ENCODE measurements around the gene HCN2. TPM values are rescaled to one million over a fixed set of nuclear protein-coding genes. Genes with fewer than 3 reads are reported as not detected.

Gene HCN2
- total and polyA plus RNA-seq, 10 donors, result 0.09 to 1.1 (median 0.31) TPM; not detected in 2

- H3K9me3 ChIP-seq, result no peaks in the 10 kb centered on the region
- H3K4me1 ChIP-seq, result peaks cover 9 to 29% (median 18%) of the 10 kb centered on the region in 6 donors
- DNase-seq, result no peak
- intact Hi-C loops (cut with DNase I; ENCODE audit: low total_unique reads), result no loop called here
- no peak overlapping the region for H3K4me3 ChIP-seq
- H3K27me3 ChIP-seq (replicated peaks in 1 of 7), result peaks cover 0 to 14% (median 0%) of the 10 kb centered on the region in 7 donors
- H3K27ac ChIP-seq, result no peak overlapping the region
- peaks cover 0 to 27% (median 10%) of the 10 kb centered on the region in 6 donors for H3K36me3 ChIP-seq
- no peak for TF ChIP-seq POLR2A (IDR thresholded peaks at IDR 0.05)
- no peak for TF ChIP-seq POLR2AphosphoS5 (IDR thresholded peaks at IDR 0.05)
- TF ChIP-seq, protein P1, sequence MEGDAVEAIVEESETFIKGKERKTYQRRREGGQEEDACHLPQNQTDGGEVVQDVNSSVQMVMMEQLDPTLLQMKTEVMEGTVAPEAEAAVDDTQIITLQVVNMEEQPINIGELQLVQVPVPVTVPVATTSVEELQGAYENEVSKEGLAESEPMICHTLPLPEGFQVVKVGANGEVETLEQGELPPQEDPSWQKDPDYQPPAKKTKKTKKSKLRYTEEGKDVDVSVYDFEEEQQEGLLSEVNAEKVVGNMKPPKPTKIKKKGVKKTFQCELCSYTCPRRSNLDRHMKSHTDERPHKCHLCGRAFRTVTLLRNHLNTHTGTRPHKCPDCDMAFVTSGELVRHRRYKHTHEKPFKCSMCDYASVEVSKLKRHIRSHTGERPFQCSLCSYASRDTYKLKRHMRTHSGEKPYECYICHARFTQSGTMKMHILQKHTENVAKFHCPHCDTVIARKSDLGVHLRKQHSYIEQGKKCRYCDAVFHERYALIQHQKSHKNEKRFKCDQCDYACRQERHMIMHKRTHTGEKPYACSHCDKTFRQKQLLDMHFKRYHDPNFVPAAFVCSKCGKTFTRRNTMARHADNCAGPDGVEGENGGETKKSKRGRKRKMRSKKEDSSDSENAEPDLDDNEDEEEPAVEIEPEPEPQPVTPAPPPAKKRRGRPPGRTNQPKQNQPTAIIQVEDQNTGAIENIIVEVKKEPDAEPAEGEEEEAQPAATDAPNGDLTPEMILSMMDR (IDR thresholded peaks at IDR 0.05 in 8 of 11, conservative IDR thresholded peaks at IDR 0.05 in 3 of 11), result no peak
- 90 to 95% (median 91%) methylated on average over 28 to 31 of the region's 31 CpGs for WGBS, 5 donors
Observed at GRCh38 chr19:640606-641189, 51.0 kb downstream of the HCN2 start.

GRCh38 chr19:641702-642101 is 52.0 kb downstream of the HCN2 start:
- 71 to 86% (median 82%) methylated on average over 7 to 17 of the region's 17 CpGs for WGBS, 5 donors
- intact Hi-C loops (cut with DNase I; ENCODE audit: low total_unique reads), result no loop called here
- DNase-seq, result no peak
- peaks cover 9 to 29% (median 18%) of the 10 kb centered on the region in 6 donors for H3K4me1 ChIP-seq
- H3K36me3 ChIP-seq, result peaks cover 0 to 37% (median 20%) of the 10 kb centered on the region in 6 donors
- TF ChIP-seq POLR2A (IDR thresholded peaks at IDR 0.05) (no peak), POLR2AphosphoS5 (IDR thresholded peaks at IDR 0.05) (no peak)
- TF ChIP-seq, protein P1 (IDR thresholded peaks at IDR 0.05 in 8 of 11, conservative IDR thresholded peaks at IDR 0.05 in 3 of 11), result no peak
- no peaks in the 10 kb centered on the region for H3K9me3 ChIP-seq
- no peak overlapping the region for H3K27ac ChIP-seq
- H3K27me3 ChIP-seq (replicated peaks in 1 of 7), result peaks cover 0 to 14% (median 0%) of the 10 kb centered on the region in 7 donors
- no peak overlapping the region for H3K4me3 ChIP-seq

GRCh38 chr19:642767-643727 is 53.4 kb downstream of the HCN2 start:
- WGBS, 5 donors, result 66 to 84% (median 79%) methylated on average over 15 to 70 of the region's 70 CpGs
- TF ChIP-seq POLR2A (IDR thresholded peaks at IDR 0.05), result no peak
- peak in 2 of 3 donors; percentile 25 to 60 for TF ChIP-seq POLR2AphosphoS5 (IDR thresholded peaks at IDR 0.05)
- TF ChIP-seq, protein P1 (IDR thresholded peaks at IDR 0.05 in 8 of 11, conservative IDR thresholded peaks at IDR 0.05 in 3 of 11), result no peak
- H3K27me3 ChIP-seq (replicated peaks in 1 of 7), result peaks cover 0 to 14% (median 0%) of the 10 kb centered on the region in 7 donors
- no peak for DNase-seq
- peaks cover 0 to 51% (median 34%) of the 10 kb centered on the region in 6 donors for H3K36me3 ChIP-seq
- H3K9me3 ChIP-seq, result no peaks in the 10 kb centered on the region
- H3K27ac ChIP-seq, result no peak overlapping the region
- peaks cover 9 to 29% (median 18%) of the 10 kb centered on the region in 6 donors for H3K4me1 ChIP-seq
- H3K4me3 ChIP-seq, result no peak overlapping the region
- intact Hi-C loops (cut with DNase I; ENCODE audit: low total_unique reads), result no loop called here
